NCI-H1092 treated with DMSO at 0.1 percent for 48 hours (cell line): ENCODE results near the gene TSPAN2.

Source experiments
- DNase-seq: peaks from one replicate; lab custom pipeline; 2025; lab: John Stamatoyannopoulos, UW

TSPAN2 gene

GRCh38 chr1:115074839-115075534 lies 14.3 kb downstream of the TSPAN2 start:
- no peak for DNase-seq

GRCh38 chr1:115073298-115074087 lies 15.8 kb downstream of the TSPAN2 start:
- DNase-seq = no peak

- DNase-seq = no peak
These were observed 18.2 kb downstream of the TSPAN2 start for GRCh38 chr1:115071012-115071664.

GRCh38 chr1:115069659-115070308 lies 19.5 kb downstream of the TSPAN2 start:
- DNase-seq = no peak

GRCh38 chr1:115068826-115069585 lies 20.3 kb downstream of the TSPAN2 start:
- no peak for DNase-seq

- DNase-seq = no peak
These were observed 22.0 kb downstream of the TSPAN2 start for GRCh38 chr1:115067161-115067859.

GRCh38 chr1:115065021-115065420 lies 24.3 kb downstream of the TSPAN2 start:
- DNase-seq = no peak

- DNase-seq = no peak
These were observed 24.8 kb downstream of the TSPAN2 start for GRCh38 chr1:115064461-115064860.

GRCh38 chr1:115063228-115063901 lies 25.9 kb downstream of the TSPAN2 start:
- DNase-seq = no peak

- no peak for DNase-seq
These were observed 26.7 kb downstream of the TSPAN2 start for GRCh38 chr1:115062542-115063004.

GRCh38 chr1:115060501-115060900 lies 28.8 kb downstream of the TSPAN2 start:
- DNase-seq = no peak

- DNase-seq = no peak
These were observed 30.0 kb downstream of the TSPAN2 start for GRCh38 chr1:115059316-115059715.

- no peak for DNase-seq
These were observed 31.5 kb downstream of the TSPAN2 start for GRCh38 chr1:115057661-115058254.

GRCh38 chr1:115056395-115056798 lies 32.9 kb downstream of the TSPAN2 start:
- no peak for DNase-seq

- peak; percentile 55 for DNase-seq
These were observed 36.7 kb downstream of the TSPAN2 start for GRCh38 chr1:115052454-115053083.

- no peak for DNase-seq
These were observed 37.5 kb downstream of the TSPAN2 start for GRCh38 chr1:115051850-115052249.

- DNase-seq = no peak
These were observed 42.6 kb downstream of the TSPAN2 start for GRCh38 chr1:115046751-115047150.

GRCh38 chr1:115041654-115042053 lies 47.6 kb downstream of the TSPAN2 start:
- peak; percentile 0 for DNase-seq

GRCh38 chr1:115040501-115040900 lies 48.8 kb downstream of the TSPAN2 start:
- DNase-seq = no peak
